Mammary epithelial cell (primary cell): Measurements from ENCODE around the gene ELK1.

Experiments
- CTCF ChIP-seq, 2 donors: IDR thresholded peaks in 1 of 2; conservative IDR thresholded peaks in 1 of 2; 2 replicates each; pipeline ENCODE4 v1.5.1; 2011 to 2012; ENCODE audit warnings: inconsistent platforms in 2 of 2, low read length in 2 of 2, mild to moderate bottlenecking in 2 of 2, control low read depth in 1 of 2, low read depth in 1 of 2; ENCODE audit not compliant: insufficient read depth in 1 of 2; ENCODE audit errors: extremely low read depth in 1 of 2
- EZH2 ChIP-seq: IDR thresholded peaks from 2 replicates; pipeline ENCODE4 v1.6.1; 2012; ENCODE audit warnings: low read length, inconsistent platforms, borderline replicate concordance

- TF ChIP-seq EZH2 (no peak), CTCF (conservative IDR thresholded peaks at IDR 0.05 in 1 of 2, IDR thresholded peaks at IDR 0.05 in 1 of 2; ENCODE audit: extremely low read depth in 1 of 2, insufficient read depth in 1 of 2, low read depth in 1 of 2, low read length in 2 of 2) (no peak)
Measured at GRCh38 chrX:47611926-47612325, 38.4 kb downstream of the ELK1 start.
